HG02938 (cell line): ENCODE results near the gene DCAF10.
"Not testable (repeated sequence)": the region's sequence is repeated elsewhere in the genome, so short reads cannot be mapped to it uniquely, and the experiment has no call there.

Experiments
- ATAC-seq: cut with Tn5 transposase; IDR thresholded peaks from one replicate; pipeline ENCODE4 v1.9.1; 2021; ENCODE audit warnings: mild to moderate bottlenecking, moderate library complexity; ENCODE audit not compliant: unreplicated experiment

Gene DCAF10

DNA sequence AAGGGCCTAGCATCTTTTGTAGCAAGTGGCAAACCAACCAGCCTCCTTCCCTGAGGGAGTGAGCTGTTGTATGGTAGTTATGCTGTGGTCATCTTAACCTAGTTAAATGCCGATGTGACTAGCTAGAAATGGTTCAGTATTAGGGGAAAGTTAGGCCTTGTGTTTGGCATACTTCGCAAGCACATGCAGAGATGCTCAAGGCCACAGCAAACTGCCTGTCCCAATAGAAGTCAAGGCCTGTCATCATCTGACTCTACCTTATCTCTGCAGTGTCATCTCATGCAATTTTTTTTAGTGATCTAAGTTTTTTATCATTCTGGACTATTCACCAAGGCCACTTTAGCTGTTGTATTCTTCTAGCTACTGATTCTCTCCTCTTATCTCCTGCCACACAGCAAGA, 10.5 kb upstream of the DCAF10 start:
- ATAC-seq, result no peak

- no peak for ATAC-seq
Measured at GRCh38 chr9:37792122-37792521, 8.5 kb upstream of the DCAF10 start.

GRCh38 chr9:37796232-37796631, 4.4 kb upstream of the DCAF10 start:
- no peak for ATAC-seq

GRCh38 chr9:37798677-37799076, 1.9 kb upstream of the DCAF10 start:
- ATAC-seq, result no peak

- ATAC-seq, result peak; percentile 38
Measured at GRCh38 chr9:37801287-37801850, 772 bp downstream of the DCAF10 start.

GRCh38 chr9:37801959-37802711, 1.5 kb downstream of the DCAF10 start:
- no peak for ATAC-seq

- no peak for ATAC-seq
Measured at GRCh38 chr9:37806271-37806670, 5.7 kb downstream of the DCAF10 start.

GRCh38 chr9:37809676-37810075, 9.1 kb downstream of the DCAF10 start:
- not testable (repeated sequence) for ATAC-seq

GRCh38 chr9:37811906-37812476, 11.4 kb downstream of the DCAF10 start:
- ATAC-seq, result no peak

GRCh38 chr9:37812773-37813379, 12.3 kb downstream of the DCAF10 start:
- ATAC-seq, result no peak

DNA sequence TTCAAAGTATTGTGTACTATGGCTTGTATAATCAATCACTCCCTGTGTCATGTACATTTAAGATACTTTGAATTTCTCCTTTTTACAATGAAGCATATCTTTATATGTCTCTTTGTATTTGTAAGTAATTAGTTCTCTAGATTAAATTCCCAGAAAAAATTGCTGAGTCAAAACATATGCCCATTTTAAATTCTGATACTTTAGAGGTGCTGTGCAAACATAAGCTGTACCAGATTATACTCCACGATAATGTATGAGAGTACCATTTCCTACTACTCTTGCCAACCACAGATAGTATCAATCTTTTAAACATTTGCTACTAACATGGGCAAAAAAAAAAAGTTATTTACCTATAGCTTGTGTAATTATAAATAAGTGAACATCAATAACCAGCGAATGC, 18.3 kb downstream of the DCAF10 start:
- no peak for ATAC-seq

DNA sequence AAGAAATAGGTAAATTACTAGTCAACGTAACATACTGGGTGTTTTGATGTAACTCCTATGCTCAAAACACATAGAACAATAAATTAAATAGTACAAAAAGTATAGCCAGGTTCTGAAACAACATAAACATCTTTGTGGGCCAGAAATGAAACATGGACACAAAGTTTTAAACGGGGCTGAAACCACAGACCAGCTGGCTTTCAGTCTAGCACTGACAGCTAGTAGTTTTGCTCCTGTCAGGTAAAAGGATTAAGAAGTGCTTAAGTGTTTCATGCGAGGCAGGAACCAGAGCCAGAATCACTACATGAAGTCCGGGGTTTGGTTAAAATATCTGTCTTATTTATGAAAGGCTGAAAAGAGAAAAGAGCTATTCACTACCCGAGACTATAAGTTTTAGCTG, 19.5 kb downstream of the DCAF10 start:
- ATAC-seq, result peak; percentile 73

DNA sequence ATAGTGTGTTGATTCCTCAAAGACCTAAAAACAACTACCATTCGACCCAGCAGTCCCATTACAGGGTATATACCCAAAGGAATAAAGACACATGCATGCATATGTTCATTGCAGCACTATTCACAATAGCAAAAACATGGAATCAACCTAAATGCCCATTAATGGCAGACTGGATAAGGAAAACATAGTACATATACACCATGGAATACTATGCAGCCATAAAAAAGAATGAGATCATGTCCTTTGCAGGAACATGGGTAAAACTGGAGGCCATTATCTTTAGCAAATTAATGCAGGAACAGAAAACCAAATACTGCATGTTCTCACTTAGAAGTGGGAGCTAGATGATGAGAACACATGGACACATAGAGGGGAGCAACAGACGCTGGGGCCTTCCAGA, 24.6 kb downstream of the DCAF10 start:
- not testable (repeated sequence) for ATAC-seq

DNA sequence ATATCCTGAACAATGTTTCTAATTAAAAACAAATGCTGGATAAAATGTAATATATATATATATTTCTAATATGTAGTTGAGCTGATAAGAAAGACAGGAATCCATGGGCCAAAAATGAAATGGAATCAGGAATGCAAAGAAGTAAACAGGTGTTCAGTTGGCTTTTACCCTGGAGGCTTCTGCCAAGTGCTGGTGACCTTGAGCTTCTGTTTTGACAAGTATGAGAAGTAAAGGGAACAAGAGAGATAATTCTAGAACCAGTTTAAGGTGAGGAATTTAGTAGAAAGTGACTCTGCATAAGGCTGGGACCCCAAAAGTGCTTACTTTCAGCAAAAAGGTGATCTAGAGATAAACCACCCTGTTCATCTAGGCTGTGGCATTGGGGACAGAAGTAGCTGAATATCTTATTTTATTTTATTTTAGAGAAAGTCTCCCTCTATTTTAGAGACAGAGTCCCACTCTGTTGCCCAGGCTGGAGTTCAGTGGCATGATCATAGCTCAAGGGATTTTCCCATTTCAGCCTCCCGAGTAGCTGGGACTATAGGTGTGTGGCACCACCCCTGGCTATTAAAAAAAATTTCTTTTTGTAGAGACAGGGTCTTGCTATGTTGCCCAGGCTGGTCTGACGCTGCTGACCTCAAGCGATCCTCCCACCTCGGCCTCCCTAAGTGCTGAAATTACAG, 27.0 kb downstream of the DCAF10 start:
- ATAC-seq, result no peak

DNA sequence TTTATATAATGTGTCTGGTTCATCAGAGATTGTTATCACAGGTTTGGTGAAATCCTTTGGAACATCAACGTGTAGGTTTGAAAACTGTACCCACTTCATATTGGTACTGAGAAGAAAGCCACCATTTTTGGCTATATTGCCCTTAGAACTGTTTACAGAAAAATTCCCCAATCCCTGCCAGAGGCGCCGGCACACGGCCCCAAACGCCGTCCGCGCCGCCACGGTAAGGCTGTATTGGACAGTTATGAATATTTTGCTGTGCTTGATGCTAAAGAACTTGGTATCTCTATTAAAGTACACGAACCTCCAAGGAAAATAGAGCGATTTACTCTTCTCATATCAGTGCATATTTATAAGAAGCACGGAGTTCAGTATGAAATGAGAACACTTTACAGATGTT, 35.2 kb downstream of the DCAF10 start:
- ATAC-seq, result no peak

GRCh38 chr9:37836386-37836785, 35.8 kb downstream of the DCAF10 start:
- peak; percentile 89 for ATAC-seq

GRCh38 chr9:37839496-37840461, 39.2 kb downstream of the DCAF10 start:
- ATAC-seq, result no peak

GRCh38 chr9:37840560-37841194, 40.1 kb downstream of the DCAF10 start:
- no peak for ATAC-seq

DNA sequence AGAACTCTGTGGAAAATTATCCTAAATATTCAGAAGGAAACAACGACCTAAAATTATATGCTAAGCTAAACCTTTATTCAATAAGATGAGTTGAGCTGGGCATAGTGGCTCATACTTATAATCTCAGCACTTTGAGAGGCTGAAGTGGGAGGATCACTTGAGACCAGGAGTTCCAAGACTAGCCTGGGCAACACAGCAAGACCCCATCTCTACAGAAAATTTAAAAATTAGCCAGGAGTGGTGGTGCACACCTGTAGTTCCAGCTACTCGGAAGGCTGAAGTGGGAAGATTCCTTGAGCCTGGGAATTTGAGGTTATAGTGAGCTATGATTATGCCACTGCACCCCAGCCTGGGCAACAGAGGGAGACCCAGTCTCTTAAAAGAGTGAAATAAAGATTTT, 51.6 kb downstream of the DCAF10 start:
- no peak for ATAC-seq

DNA sequence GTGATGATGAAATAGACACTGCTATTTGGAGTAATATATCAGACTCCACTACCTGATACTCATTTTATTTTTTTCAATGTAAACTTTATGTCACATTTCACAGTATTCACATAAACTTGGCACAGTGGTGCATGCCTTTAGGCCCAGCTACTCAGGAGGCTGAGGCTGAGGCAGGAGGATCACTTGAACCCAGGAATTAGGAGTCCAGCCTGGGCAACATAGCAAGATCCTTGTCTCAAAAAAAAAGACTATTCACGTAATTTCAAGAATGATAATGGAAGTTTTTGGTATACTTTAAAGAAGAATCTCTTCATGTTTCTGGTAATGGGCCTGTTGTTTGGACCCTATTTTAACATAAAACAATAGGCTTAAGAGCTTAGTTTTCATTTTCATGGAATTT, 56.0 kb downstream of the DCAF10 start:
- no peak for ATAC-seq
